A673 (cell line): ENCODE results near the gene SDS. TPM values are rescaled to one million over a fixed set of nuclear protein-coding genes. Genes with fewer than 3 reads are reported as not detected.

Source experiments
- BruUV-seq: library from RNA; stranded (reverse); fragments of 400-500 nt; replicated peaks from 2 replicates; lab custom pipeline; 2021; lab: Mats Ljungman, UMichigan
- CTCF ChIA-PET: fragments of 300-600 bp; sonication (Branson Sonifier 250); formaldehyde crosslinking; loops from one replicate; lab custom pipeline; 2022; ENCODE audit warnings: antibody characterized with exemption; lab: Charles Lee
- POLR2A ChIA-PET: fragments of 300-600 bp; sonication (Branson Sonifier 250); formaldehyde crosslinking; loops from one replicate; lab custom pipeline; 2022; ENCODE audit warnings: antibody characterized with exemption; ENCODE audit not compliant: low non-redundant PET; lab: Charles Lee
- DNase-seq: peaks from one replicate; pipeline ENCODE4 v3.0.0-alpha.2; 2015; ENCODE audit warnings: low spot score
- H3K27ac ChIP-seq: fragments of 200-600 bp; sonication (generic); 2 replicates; pipeline ENCODE4 v1.5.1; 2016; ENCODE audit warnings: mixed run types, low read depth, mild to moderate bottlenecking, mixed read lengths, antibody characterized with exemption, low read length; ENCODE audit not compliant: poor library complexity, severe bottlenecking
- H3K27me3 ChIP-seq: fragments of 200-600 bp; sonication (generic); replicated peaks from 2 replicates; pipeline ENCODE4 v1.6.1; 2017; ENCODE audit warnings: mixed run types, low read depth, mild to moderate bottlenecking, mixed read lengths, antibody characterized with exemption, low read length; ENCODE audit not compliant: insufficient read depth, poor library complexity
- H3K36me3 ChIP-seq: fragments of 200-600 bp; sonication (generic); 2 replicates; pipeline ENCODE4 v1.6.1; 2016; ENCODE audit warnings: mixed run types, mild to moderate bottlenecking, mixed read lengths, antibody characterized with exemption, low read length; ENCODE audit not compliant: insufficient read depth, poor library complexity, severe bottlenecking
- H3K4me1 ChIP-seq: fragments of 200-600 bp; sonication (generic); 2 replicates; pipeline ENCODE4 v1.6.1; 2017; ENCODE audit warnings: mixed run types, mild to moderate bottlenecking, mixed read lengths, antibody characterized with exemption, low read length; ENCODE audit not compliant: insufficient read depth, poor library complexity, severe bottlenecking
- H3K4me3 ChIP-seq: fragments of 200-600 bp; sonication (generic); 2 replicates; pipeline ENCODE4 v1.5.1; 2016; ENCODE audit warnings: low read depth, mixed run types, mild to moderate bottlenecking, mixed read lengths, low read length; ENCODE audit not compliant: poor library complexity, severe bottlenecking
- H3K9me3 ChIP-seq: fragments of 200-600 bp; sonication (generic); 2 replicates; pipeline ENCODE4 v1.6.1; 2016; ENCODE audit warnings: mixed run types, low read depth, mild to moderate bottlenecking, mixed read lengths, antibody characterized with exemption, low read length; ENCODE audit not compliant: poor library complexity, severe bottlenecking
- CTCF ChIP-seq: fragments of 300-800, 200-600 bp; sonication (generic); conservative IDR thresholded peaks from 2 replicates; pipeline ENCODE4 v1.5.1; 2017; ENCODE audit warnings: low read depth, mild to moderate bottlenecking, antibody characterized with exemption, low read length, moderate library complexity, mixed read lengths
- EZH2 ChIP-seq: fragments of 200-600 bp; sonication (generic); IDR thresholded peaks from 2 replicates; pipeline ENCODE4 v1.6.1; 2017; ENCODE audit warnings: borderline replicate concordance, low read depth, mild to moderate bottlenecking, mixed read lengths, antibody characterized with exemption, low read length; ENCODE audit not compliant: poor library complexity, severe bottlenecking
- intact Hi-C: fragments of 100-400 bp; cut with micrococcal nuclease; formaldehyde crosslinking; loops from one replicate; pipeline ENCODE4 v1.10.0; 2022; ENCODE audit not compliant: unreplicated experiment
- total RNA-seq: library from RNA; stranded (reverse); gene quantifications from 2 replicates; pipeline ENCODE4 v1.2.3, GENCODE V29; 2021

The SDS gene
- total RNA-seq, 1 experiment from 2014 or later, result not detected

GRCh38 chr12:113424915-113425823 lies 21.5 kb upstream of the SDS start:
- no peaks in the 10 kb centered on the region for H3K4me1 ChIP-seq
- TF ChIP-seq CTCF (peak; percentile 94), EZH2 (no peak)
- CTCF ChIA-PET, result interaction anchor here (0.7 to 1.4 kb wide), 10 partner anchors 9 to 1230 kb away, joined by 3 to 7 read pairs (median 4); partner anchors contain the start of genes SLC8B1 and TPCN1
- BruUV-seq, result no TSS peak
- POLR2A ChIA-PET, result no interaction called here
- no peaks in the 10 kb centered on the region for H3K36me3 ChIP-seq
- DNase-seq, result peak; percentile 58
- H3K9me3 ChIP-seq, result no peaks in the 10 kb centered on the region
- H3K27ac ChIP-seq, result no peak overlapping the region
- intact Hi-C loops, result loop anchor here (1.0 to 10.0 kb wide), 3 partner anchors 112 to 370 kb away; partner anchors contain the start of gene DTX1
- H3K27me3 ChIP-seq, result peaks cover 3% of the 10 kb centered on the region
- no peak overlapping the region for H3K4me3 ChIP-seq

GRCh38 chr12:113424456-113424855 lies 20.8 kb upstream of the SDS start:
- intact Hi-C loops, result loop anchor here (2.0 to 10.0 kb wide), 2 partner anchors 112 to 370 kb away; partner anchors contain the start of gene DTX1
- BruUV-seq, result no TSS peak

More at GRCh38 chr12:113424456-113424855, 20.8 kb upstream of the SDS start:
- DNase-seq, result no peak
- no peaks in the 10 kb centered on the region for H3K9me3 ChIP-seq
- H3K4me1 ChIP-seq, result no peaks in the 10 kb centered on the region
- H3K27ac ChIP-seq, result no peak overlapping the region
- TF ChIP-seq CTCF (no peak), EZH2 (no peak)
- POLR2A ChIA-PET, result no interaction called here
- H3K27me3 ChIP-seq, result no peaks in the 10 kb centered on the region
- H3K4me3 ChIP-seq, result no peak overlapping the region
- CTCF ChIA-PET, result interaction anchor here (1.4 kb wide), 1 partner anchor 11 kb away, joined by 7 read pairs; no protein-coding TSS in a partner anchor
- no peaks in the 10 kb centered on the region for H3K36me3 ChIP-seq
